Body of pancreas (tissue), 4 donors: ENCODE results near the gene DNAJC1.

Experiments
- POLR2A ChIP-seq, 3 donors: fragments of 450-650 bp; IDR thresholded peaks; one replicate each; pipeline ENCODE4 v1.6.1; 2016; ENCODE audit warnings: antibody characterized with exemption in 3 of 3, mild to moderate bottlenecking in 2 of 3
- TF ChIP-seq, protein P1 (sequence below), 7 experiments: fragments of 450-650 bp in 4 of 7; fragments of 200-600 bp in 3 of 7; sonication (generic) in 3 of 7; IDR thresholded peaks; one replicate each; pipeline ENCODE4 v1.5.1; 2016 to 2019; ENCODE audit warnings: antibody characterized with exemption in 7 of 7

DNA sequence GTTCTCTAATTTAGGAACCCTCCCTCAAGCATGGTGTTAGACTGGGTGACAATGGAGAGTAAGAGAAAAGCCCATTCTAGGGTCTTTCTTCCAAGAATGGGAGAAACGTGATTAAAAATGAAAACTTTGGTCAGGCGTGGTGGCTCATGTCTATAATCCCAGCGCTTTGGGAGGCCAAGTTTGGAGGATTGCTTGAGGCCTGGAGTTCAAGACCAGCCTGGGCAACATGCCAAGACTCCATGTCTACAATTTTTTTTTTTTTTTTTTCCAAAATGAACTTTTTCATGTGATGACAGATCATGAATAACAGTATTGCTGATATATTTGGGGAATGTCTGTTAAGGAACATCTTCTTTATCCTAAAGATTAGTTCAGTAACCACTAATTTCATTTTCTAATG lies 274.9 kb downstream of the DNAJC1 start:
- TF ChIP-seq, protein P1, sequence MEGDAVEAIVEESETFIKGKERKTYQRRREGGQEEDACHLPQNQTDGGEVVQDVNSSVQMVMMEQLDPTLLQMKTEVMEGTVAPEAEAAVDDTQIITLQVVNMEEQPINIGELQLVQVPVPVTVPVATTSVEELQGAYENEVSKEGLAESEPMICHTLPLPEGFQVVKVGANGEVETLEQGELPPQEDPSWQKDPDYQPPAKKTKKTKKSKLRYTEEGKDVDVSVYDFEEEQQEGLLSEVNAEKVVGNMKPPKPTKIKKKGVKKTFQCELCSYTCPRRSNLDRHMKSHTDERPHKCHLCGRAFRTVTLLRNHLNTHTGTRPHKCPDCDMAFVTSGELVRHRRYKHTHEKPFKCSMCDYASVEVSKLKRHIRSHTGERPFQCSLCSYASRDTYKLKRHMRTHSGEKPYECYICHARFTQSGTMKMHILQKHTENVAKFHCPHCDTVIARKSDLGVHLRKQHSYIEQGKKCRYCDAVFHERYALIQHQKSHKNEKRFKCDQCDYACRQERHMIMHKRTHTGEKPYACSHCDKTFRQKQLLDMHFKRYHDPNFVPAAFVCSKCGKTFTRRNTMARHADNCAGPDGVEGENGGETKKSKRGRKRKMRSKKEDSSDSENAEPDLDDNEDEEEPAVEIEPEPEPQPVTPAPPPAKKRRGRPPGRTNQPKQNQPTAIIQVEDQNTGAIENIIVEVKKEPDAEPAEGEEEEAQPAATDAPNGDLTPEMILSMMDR (IDR thresholded peaks at IDR 0.05), result no peak
- TF ChIP-seq POLR2A (IDR thresholded peaks at IDR 0.05), result no peak
